Measurements from ENCODE around the gene VPS35L. TPM values are rescaled to one million over a fixed set of nuclear protein-coding genes. Genes with fewer than 3 reads are reported as not detected.

Gene VPS35L
- total and polyA plus RNA-seq, 2 of the 13 experiments (the other 11 are each of a cell fraction or from before 2014, with no cell fraction given), result 1.4 to 1.6 TPM

GRCh38 chr16:19542138-19542821 lies 13.2 kb upstream of the VPS35L start (continued):
- TF ChIP-seq ZNF503 (CRISPR knock-in tag; IDR thresholded peaks at IDR 0.05) (peak; percentile 97), ZNF784 (CRISPR knock-in tag; IDR thresholded peaks at IDR 0.05; ENCODE audit: borderline replicate concordance) (no peak), AKAP8 (CRISPR knock-in tag; IDR thresholded peaks at IDR 0.05) (no peak), ZNF343 (CRISPR knock-in tag; IDR thresholded peaks at IDR 0.05) (no peak), ATF7-NPFF (CRISPR knock-in tag; IDR thresholded peaks at IDR 0.05; ENCODE audit: low read depth) (peak; percentile 54; the same call in 1 of the 2 replicates), ZNF660 (CRISPR knock-in tag; IDR thresholded peaks at IDR 0.05; ENCODE audit: borderline replicate concordance, low read depth) (no peak), TOPORS (CRISPR knock-in tag; IDR thresholded peaks at IDR 0.05) (no peak), ZNF407 (CRISPR knock-in tag; IDR thresholded peaks at IDR 0.05; ENCODE audit: not compliant biosample characterization) (no peak), MEIS2 (CRISPR knock-in tag; IDR thresholded peaks at IDR 0.05) (peak; percentile 99), ZNF569 (CRISPR knock-in tag; IDR thresholded peaks at IDR 0.05; ENCODE audit: borderline replicate concordance) (no peak), EP300 (IDR thresholded peaks at IDR 0.05; ENCODE audit: low read depth in 2 of 2, low read length in 2 of 2) (peak in 1 of 2 experiments; percentile 97; a peak in 2 of 4 replicates), EP300 (CRISPR knock-in tag; IDR thresholded peaks at IDR 0.05; ENCODE audit: borderline replicate concordance) (peak; percentile 93), KLF13 (CRISPR knock-in tag; IDR thresholded peaks at IDR 0.05) (no peak)

Data from HepG2 (cell line).